Omental fat pad (tissue), 4 donors: ENCODE results near the gene KIFAP3. TPM values are rescaled to one million over a fixed set of nuclear protein-coding genes. Genes with fewer than 3 reads are reported as not detected.
"Not testable (repeated sequence)": the region's sequence is repeated elsewhere in the genome, so short reads cannot be mapped to it uniquely, and the experiment has no call there.

Experiments
- ATAC-seq: fragments of 150-250 bp; one replicate; pipeline ENCODE4 v1.9.1; 2016; ENCODE audit warnings: mild to moderate bottlenecking, moderate library complexity; ENCODE audit not compliant: low FRiP score
- DNase-seq: peaks from one replicate; pipeline ENCODE4 v3.0.0-alpha.2; 2019; ENCODE audit warnings: low spot score
- small RNA-seq: library from RNA; depleted of rRNA; stranded (forward); fragments of <200 nt; gene quantifications from one replicate; pipeline ENCODE3, GENCODE V24; 2016
- total RNA-seq, 4 donors: library from RNA; depleted of rRNA; stranded (reverse); fragments of >200 nt; gene quantifications; one replicate each; pipeline ENCODE4 v1.1.0, GENCODE V29; 2016
- TF ChIP-seq, protein P1 (sequence below), 3 donors: fragments of 450-650 bp; IDR thresholded peaks; one replicate each; pipeline ENCODE4 v1.5.1; 2016 to 2017; ENCODE audit warnings: antibody characterized with exemption in 3 of 3, mild to moderate bottlenecking in 3 of 3, moderate library complexity in 2 of 3

KIFAP3 gene
- total RNA-seq, 4 donors from 2014 or later = 20.5 to 34.0 (median 25.6) TPM

GRCh38 chr1:169877800-169878491, 196.5 kb downstream of the KIFAP3 start:
- DNase-seq (no peak), ATAC-seq (no peak)
- TF ChIP-seq, protein P1, sequence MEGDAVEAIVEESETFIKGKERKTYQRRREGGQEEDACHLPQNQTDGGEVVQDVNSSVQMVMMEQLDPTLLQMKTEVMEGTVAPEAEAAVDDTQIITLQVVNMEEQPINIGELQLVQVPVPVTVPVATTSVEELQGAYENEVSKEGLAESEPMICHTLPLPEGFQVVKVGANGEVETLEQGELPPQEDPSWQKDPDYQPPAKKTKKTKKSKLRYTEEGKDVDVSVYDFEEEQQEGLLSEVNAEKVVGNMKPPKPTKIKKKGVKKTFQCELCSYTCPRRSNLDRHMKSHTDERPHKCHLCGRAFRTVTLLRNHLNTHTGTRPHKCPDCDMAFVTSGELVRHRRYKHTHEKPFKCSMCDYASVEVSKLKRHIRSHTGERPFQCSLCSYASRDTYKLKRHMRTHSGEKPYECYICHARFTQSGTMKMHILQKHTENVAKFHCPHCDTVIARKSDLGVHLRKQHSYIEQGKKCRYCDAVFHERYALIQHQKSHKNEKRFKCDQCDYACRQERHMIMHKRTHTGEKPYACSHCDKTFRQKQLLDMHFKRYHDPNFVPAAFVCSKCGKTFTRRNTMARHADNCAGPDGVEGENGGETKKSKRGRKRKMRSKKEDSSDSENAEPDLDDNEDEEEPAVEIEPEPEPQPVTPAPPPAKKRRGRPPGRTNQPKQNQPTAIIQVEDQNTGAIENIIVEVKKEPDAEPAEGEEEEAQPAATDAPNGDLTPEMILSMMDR (IDR thresholded peaks at IDR 0.05) = no peak

- DNase-seq (no peak), ATAC-seq (no peak)
- TF ChIP-seq, protein P1 (IDR thresholded peaks at IDR 0.05) = no peak
Observed at GRCh38 chr1:169874229-169874628, 200.3 kb downstream of the KIFAP3 start.

DNA sequence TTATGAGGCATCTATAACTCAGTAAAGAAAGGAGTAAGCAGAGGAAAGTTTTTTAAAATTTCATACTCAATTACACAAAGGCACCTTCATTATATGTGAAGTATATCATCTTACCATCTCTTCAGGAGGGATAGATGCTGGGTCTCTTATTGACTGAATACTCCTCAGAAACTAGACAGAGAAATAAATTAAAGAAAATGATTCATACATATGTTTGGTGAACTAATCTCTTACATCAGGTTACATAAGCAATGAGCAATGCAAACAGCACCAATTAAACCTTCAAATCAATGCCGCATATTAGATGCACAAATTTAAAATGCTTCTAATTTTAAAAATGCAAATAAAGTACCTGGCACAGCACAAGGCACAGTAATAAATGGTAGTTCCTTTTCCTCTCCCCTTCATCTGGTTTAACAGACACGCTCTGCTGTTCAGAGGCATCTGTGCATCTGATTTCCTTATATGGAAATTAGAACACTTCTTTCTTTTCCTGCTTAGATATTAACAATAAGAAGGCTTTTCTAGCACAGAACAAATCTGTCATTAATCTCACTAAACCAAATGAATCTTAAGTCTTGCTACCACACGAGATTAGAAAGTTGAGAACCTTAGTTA, 200.8 kb downstream of the KIFAP3 start:
- DNase-seq (no peak), ATAC-seq (no peak)
- TF ChIP-seq, protein P1 (IDR thresholded peaks at IDR 0.05) = no peak

DNA sequence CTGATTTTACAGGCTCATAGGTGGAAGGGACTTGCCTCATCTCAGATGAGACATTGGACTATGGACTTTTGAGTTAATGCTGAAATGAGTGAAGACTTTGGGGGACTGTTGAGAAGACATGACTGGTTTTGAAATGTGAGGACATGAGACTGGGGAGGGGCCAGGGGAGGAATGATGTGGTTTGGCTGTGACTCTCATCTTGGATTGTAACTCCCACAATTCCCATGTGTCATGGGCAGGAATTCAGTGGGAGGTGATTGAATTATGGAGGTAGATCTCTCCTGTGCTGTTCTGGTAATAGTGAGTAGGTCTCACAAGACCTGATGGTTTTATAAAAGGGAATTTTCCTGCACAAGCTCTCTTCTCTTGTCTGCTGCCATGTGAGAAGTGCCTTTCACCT, 201.6 kb downstream of the KIFAP3 start:
- TF ChIP-seq, protein P1 (IDR thresholded peaks at IDR 0.05) = no peak
- DNase-seq = no peak
- no peak for ATAC-seq

GRCh38 chr1:169871988-169872387, 202.5 kb downstream of the KIFAP3 start:
- DNase-seq = not testable (repeated sequence)

More at GRCh38 chr1:169871988-169872387, 202.5 kb downstream of the KIFAP3 start:
- not testable (repeated sequence) for ATAC-seq

Small RNAs within 50 kb of the gene (small RNA-seq; reads per million reads assigned to genes)
- not detected for gene MRPS10P1

Other genes starting within 250 kb of the KIFAP3 start
- gene SCYL3, start 180.8 kb downstream of the KIFAP3 start, total RNA-seq = 10 to 100 TPM in 2 of 4 donors, 1 to 10 TPM in 2; 7.0 to 17.2 (median 10.9) TPM
- gene NTMT2, start 71.3 kb upstream of the KIFAP3 start, total RNA-seq = not detected